HCEC 1CT (cell line): ENCODE data around the gene WAC.
"Not testable (repeated sequence)": the region's sequence is repeated elsewhere in the genome, so short reads cannot be mapped to it uniquely, and the experiment has no call there.

ENCODE experiments used
- DNase-seq: peaks from one replicate; pipeline ENCODE4 v3.0.0-alpha.2; 2017

WAC gene, protein sequence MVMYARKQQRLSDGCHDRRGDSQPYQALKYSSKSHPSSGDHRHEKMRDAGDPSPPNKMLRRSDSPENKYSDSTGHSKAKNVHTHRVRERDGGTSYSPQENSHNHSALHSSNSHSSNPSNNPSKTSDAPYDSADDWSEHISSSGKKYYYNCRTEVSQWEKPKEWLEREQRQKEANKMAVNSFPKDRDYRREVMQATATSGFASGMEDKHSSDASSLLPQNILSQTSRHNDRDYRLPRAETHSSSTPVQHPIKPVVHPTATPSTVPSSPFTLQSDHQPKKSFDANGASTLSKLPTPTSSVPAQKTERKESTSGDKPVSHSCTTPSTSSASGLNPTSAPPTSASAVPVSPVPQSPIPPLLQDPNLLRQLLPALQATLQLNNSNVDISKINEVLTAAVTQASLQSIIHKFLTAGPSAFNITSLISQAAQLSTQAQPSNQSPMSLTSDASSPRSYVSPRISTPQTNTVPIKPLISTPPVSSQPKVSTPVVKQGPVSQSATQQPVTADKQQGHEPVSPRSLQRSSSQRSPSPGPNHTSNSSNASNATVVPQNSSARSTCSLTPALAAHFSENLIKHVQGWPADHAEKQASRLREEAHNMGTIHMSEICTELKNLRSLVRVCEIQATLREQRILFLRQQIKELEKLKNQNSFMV

DNA sequence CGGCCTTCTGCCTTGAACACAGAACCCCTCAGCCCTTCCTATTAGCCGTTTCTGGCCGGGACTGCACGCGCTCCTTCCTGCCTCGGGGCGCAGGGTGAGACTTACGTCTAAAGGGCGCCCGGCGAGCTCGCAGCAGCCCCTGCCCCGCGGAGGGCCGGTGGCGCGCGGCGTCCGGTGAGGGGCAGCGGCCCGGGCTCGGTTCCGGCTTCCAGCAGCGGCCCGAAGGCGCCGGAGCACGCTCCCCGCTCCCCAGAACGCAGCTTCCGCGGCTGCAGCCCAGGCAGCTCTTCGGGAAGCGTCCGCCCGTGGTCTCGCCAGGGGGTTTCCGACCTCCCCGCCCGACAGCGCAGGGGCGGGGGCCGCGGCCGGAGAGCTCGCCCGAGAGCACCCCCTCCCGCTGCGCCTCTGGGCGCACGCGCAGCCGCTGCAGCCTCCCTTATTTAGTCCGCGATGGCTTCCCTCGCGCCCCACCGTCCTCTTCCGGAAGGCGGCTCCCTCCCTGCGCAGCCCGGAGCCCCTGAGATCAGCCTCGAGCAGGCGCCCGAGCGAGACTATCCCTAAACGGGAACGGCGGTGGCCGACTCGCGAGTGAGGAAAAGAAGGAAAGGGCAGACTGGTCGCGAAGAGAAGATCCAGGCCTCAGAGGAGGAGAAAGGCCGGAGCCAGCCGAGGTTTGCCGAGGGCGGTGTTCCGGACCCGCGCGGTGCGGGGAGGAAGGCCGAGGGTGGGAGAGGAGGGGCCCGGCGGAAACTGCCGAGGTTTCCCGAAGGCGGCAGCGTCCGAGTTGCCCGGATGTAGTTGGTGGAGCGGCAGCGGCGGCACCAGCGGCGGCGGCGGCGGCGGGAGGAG, at the start of gene WAC:
WAC (plus strand) TSS at position 782 of the 849 bp plus-strand sequence. CDS start 462 bp downstream, outside the sequence.
- peak; percentile 93 for DNase-seq

DNA sequence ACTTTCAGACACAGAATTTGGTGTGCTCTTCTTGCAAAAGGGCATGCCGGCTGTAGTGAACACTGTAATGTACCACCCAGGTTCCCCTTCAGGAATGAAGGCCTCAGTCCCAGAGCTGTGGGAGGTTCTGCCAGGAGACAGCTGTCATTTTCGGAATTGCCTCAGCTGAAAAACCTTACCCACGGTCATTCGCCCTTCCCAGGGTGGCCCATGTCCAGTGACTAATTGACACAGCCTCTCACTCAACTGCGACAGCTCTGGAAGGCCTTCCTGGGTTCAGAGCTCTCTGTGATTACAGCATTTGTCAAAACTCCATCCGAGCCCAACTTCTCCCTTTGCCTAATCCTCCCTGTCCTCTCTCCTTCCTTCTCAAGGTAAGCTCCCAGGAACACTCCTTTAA, 43.7 kb upstream of the WAC start:
- no peak for DNase-seq

DNA sequence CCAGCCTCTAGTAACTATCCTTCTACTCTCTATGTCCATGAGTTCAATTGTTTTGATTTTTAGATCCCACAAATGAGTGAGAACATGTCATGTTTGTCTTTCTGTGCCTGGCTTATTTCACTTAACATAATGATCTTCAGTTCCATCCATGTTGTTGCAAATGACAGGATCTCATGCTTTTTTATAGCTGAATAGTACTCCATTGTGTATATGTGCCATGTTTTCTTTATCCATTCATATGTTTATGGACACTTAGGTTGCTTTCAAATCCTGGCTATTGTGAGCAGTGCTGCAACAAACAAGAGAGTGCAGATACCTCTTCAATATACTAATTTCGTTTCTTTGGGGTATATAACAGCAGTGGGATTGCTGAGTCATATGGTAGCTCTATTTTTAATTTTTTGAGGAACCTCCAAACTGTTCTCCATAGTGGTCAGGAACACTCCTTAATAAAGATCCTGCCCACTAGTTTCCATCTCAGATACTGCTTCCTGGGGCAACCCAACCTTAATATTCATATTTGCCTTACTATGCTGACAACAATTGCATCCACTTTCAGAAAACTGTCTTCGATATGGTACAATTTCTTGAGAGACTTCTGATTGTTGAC, 42.6 kb upstream of the WAC start:
- not testable (repeated sequence) for DNase-seq

DNA sequence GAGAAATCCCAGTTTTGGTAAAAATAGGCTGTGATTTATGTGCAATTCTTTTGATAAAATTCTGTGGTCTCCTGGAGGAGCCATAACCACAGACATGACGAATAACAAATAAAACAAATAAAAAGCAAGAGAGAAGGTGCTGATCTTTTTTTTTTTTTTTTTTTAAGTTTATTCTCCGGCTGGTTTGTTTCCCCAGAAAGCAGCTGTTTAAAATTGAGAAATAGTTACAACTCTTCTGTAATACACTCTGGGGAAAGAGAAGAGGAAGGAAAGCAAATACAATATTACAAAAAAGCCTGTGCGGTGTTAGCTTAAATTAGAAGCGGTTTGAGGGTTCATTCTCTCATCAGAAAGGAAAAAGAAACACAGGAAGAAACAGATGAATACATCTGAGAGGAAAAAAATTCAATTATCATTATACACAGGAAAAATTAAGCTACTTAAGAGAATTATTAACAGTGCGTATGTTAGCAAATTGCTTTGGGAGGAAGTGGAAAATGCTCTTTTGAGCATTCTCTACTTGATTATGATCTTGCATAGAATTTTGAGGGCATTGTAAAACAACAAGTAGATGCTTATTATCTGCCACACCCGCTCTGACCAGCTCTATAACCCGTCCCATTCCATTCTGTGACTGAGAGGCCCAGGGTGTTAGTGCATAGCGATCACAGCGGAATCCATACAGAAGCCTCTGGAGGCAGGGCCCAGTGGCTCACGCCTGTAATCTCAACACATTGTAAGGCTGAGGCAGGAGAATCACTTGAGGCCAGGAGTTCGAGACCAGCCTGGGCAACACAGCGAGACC, 40.6 kb upstream of the WAC start:
- no peak for DNase-seq

DNA sequence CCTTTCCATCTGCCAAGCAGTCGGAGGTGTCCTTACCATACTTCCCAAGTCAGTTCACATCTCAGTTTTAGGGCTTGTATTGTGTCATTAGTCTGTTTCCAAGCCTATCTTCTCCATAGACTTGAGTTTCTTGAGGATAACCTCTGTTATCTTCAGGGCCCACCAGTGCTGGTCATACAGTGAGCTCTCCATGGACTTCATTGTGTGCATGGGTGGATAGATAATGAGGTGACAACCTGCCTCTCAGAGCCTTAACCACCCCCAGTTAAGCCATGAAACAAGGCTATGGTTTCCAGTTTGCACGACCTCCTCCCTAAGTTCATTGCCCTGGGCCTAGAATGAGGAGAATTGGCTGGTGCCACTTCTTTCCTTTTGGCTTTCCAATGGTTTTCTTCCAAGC, 38.5 kb upstream of the WAC start:
- DNase-seq, result no peak

DNA sequence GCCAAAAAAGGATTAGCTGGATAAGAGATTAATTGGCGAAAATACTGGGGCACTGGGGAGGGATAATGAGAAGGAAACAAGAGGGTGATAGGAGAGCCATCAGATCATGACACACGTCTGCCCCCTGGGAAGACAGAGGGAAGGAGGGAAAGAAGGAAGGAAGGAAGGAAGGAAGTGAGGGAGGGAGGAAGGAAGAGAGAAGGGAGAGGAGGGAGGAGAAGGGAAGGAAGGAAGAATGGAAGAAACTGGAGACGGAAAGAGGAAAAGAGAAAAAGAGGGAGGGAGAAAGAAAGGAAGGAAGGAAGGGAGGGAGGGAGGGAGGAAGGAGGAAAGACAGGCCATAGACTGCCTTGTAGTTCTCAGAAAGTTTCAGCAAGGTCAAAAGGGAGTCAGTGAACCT, 37.8 kb upstream of the WAC start:
- DNase-seq, result no peak

DNA sequence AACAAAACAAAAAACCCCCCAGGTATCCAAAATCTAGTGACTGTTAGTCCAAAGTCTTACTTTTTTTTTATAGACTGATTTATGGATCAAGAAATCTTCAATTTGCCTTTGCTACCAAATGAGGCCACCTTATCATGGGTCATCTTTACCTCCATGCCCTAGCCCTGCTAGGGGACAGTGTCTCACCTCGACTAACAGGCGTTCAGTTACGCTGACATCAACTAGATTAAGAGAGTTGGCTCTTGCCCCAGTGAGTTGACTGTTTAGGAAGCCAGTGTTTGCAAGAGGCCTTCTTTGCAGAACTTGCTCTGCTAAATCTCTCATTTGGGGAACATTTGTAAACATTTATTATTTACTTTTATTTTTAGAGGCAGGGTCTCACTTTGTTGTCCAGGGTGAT, 36.9 kb upstream of the WAC start:
- no peak for DNase-seq

DNA sequence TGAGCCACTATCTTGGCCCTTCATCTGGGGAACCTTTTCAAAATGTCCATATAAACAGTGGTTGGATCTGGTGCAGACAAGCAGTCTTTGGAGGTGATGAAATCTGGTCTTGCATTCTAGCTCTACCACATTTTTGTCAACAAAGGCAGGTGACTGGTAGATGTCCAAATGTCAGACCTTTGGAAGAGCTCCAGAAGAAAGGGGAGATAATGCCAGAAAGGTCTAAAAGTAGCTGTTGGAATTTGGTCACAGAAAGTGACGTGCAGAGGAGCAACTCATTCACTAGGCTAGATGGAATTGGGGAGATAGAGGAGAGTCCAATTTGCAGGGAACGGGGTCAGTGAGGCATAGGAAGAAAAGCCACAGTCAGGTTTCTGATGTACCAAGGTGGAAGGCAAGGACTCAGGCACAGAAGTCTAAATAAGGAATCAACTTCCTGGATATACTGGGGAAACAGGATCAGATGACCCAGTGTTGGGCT, 36.4 kb upstream of the WAC start:
- DNase-seq, result no peak

DNA sequence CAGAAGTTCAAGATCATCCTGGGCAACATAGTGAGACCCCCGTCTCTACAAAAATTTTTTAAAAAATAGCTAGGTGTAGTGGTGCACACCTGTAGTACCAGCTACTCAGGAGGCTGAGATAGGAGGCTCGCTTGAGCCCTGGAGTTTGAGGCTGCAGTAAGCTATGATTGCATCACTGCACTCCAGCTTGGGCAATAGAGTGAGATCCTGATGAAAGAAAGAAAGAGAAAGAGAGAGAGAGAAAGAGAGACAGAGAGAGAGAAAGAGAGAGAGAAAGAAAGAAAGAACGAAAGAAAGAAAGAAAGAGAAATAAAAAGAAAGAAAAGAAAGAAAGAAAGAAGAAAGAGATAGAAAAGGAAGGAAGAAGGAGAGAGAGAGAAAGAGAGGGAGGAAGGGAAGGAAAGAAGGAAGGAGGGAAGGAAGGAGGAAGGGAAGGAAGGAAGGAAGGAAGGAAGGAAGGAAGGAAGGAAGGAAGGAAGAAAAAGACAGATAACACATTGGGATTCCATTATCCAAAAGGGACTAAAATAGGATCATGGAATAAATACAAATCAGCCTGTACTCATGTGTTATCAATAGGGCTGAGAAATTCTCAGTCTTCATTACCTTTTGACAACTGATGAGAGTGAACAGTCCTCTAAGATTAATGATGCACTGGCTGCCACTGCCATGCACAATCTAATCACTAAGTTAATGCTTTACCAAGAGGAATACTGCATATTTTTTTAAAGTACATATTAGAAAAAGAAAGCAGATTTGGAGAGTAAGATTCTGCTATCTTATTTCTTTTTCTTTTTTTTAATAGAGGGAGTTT, 35.4 kb upstream of the WAC start:
- no peak for DNase-seq

DNA sequence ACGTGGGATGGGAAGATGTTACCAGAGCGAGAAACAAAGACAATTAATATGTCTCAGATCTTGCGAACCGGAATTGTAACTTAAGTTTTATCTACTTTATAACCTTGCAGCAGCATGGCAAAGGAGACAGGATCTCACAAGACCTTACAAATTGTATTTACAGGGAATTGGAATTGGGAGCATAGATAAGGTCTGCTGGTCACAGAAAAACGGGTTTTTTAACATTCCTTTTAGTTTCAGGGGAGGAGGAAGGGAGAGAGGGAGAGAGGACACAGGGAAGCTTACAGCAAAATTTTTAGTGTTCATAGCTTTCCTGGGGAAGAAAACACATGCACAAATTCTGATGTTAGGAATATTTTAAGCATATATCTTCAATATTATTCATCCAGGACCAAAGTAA, 32.7 kb upstream of the WAC start:
- DNase-seq, result not testable (repeated sequence)

DNA sequence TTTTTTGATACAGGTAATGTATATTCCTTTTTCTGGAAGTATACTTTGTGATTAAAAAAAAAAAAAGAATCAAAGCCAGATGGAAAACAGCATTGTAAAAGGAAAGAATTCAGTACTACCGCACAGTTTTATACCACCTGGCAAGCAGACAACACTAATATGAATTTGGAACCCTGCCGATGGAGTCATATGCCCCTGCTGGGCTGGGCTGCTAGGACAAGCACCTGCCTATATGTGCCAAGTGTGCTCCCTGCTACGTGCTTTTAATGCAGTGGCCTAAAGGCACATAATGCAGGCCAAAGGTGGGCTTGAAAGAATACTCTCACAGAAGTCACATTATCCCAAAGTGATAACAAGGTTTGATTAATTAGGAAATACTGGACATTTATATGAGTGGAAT, 29.8 kb upstream of the WAC start:
- DNase-seq, result no peak

DNA sequence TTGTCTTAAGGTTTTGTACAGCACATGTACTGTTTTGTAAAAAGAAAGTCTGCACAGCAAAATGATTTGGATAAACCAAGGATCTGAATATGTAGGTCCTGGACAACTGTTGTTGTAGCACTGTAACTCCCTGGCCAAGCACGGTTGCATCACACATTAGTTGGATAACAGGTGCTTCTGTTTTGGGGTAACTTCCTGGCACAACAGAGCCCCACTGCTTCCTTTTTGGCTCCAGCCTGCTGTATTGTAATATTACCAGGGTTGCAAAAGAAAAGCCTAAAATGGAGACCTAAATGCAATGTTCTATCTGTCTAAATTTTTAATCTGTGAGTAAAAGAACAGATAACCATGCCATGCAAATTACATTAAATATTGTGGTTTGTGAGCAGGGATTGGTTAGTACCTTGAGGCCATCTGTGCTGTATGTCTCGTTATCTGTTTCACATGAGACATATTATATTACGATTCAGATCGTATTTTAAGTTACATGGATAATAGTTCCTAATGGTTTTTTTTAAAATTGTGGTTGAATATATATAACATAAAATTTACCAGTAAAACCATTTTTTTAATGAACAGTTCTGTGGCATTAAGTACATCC, 27.5 kb upstream of the WAC start:
- DNase-seq, result no peak

DNA sequence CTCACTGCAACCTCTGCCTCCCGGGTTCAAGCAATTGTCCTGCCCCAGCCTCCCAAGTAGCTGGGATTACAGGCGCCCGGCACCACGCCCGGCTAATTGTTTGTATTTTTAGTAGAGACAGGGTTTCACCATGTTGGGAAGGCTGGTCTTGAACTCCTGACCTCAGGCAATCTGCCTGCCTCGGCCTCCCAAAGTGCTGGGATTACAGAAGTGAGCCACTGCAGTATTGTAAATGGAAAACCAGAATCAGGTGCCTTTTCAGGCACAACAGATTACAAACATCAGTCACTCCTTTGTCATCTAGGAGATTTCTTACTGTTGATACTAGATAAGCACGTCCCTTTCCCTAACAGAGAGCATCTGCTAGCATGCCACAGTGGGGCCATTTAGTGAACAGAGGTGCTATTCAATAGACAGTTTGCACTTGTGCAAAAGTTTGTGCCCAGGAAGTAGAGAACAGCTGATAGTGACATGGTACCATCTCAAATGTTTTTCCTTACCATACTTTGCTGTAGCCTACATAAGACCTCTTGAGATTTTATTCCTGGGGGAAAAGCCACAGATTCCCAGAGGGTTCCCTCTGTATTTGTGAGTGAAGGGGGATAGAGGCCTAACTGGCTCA, 24.5 kb upstream of the WAC start:
- DNase-seq, result no peak

DNA sequence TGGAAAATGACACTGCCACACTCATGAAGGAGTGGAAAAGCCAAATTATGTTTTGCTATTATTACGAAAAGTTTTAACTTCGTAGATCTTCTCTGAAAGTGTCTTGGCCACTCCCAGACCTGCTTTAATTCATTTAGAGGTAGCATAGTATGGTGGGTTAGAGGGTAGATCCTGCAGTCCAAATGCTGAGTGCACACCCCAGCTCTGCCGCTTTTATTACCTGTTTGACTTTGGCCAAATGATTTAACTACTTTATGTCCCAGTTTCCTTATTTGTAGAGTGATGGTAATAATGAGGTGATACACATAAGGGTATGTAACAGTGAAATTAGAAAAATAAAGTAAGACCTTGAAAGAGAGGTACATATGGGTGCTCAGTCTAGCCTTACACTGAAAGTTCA, 23.6 kb upstream of the WAC start:
- DNase-seq, result no peak

DNA sequence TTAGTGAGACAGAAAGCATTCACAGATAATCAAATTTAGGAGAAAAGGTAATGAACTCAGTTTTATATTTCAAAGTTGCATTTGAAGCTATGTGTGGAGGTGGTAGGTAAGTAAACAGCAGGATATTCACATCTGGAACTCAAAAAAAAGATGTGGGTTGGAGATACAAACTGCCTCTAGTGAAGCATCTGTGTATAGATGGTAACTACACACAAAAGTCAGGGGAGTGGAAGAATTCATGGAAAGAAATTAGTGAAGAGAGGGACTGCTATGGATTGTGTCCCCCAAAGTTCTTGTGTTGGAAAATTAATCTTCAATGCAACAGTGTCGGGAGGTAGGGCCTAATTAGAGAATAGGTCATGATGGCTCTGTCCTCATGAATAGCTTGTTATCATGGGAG, 18.3 kb upstream of the WAC start:
- no peak for DNase-seq

DNA sequence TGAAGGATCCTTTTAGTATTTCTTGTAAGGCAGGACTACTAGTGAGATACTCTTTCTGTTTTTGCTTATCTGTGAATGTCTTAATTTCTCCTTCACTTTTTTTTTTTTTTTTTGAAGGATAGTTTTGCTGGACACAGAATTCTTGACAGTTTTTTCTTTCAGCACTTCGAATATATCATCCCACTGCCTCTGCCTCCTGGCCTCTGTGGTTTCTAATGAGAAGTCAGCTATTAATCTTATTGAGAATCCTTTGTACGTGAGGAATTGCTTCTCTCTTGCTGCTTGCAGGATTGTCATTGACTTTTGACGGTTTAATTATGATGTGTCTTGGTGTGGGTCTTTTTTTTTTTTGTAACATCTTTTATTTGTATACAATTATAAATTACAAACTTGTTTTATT, 12.6 kb upstream of the WAC start:
- DNase-seq, result no peak

DNA sequence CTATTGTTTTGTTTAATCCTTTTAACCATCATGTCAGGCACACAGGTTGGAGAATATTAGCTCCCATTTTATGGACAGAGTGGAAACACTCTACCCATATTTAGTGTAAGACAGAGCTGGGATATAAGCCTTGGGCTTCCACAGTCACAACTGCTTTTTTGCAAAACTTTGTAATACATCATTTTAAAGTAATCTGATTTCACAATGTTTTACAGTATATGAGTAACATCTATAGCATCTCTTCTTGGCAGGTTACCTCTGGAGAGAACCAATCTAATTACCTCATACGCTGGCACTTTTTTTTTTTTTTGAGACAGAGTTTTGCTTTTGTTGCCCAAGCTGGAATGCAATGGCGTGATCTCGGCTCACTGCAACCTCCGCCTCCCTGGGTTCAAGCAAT, 12.1 kb upstream of the WAC start:
- peak; percentile 77 for DNase-seq

DNA sequence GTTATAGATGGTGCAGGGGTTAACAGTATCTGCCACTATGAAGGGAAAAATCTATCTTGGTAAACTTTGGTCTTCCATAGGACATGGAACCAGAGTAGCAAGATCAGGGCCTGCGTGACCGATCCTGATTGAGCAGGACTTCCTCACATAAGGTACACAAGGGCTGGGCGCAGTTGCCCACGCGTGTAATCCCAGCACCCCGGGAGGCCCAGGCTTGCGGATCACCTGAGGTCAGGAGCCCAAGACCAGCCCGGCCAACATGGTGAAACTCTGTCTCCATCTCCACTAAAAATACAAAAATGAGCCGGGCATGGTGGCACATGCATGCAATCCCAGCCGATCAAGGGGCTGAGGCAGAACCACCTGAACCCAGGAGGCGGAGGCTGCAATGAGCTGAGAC, 11.0 kb upstream of the WAC start:
- DNase-seq, result not testable (repeated sequence)

DNA sequence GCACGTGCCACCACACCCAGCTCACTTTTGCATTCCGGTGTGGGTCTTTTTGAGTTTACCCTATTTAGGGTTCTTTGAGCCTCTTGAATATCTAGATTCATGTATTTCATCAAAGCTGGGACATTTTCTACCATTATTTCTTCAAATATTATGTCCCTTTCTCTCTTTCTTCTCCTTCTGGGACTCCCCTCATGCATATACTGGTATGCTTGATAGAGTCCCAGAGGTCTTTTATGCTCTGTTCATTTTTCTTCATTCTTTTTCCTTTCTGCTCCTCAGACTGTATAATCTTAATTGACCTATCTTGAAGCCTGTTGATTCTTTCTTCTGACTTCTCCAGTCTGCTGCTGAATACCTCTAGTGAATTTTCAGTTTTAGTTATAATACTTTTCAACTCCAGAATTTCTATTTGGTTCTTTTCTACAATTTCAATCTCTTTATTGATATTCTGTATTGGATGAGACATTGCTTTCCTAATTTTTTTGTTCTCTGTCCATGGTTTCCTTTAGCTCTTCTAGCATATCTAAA, 9.1 kb upstream of the WAC start:
- no peak for DNase-seq

DNA sequence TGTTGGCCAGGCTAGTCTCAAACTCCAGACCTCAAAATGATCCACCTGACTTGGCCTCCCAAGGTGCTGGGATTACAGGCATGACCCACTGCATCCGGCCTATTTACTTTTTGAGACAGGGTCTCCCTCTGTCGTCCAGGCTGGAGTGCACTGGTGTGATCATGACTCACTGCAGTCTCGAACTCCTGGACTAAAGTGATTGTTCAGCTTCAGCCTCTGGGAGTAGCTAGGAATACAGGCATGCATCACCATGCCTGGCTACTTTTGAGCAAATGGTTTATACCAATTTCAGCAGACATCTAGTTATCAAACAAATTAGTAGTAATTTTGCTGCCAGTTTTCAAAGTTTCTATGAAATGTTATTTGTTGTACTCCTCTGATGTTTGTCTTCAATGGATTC, 2.2 kb upstream of the WAC start:
- no peak for DNase-seq
